ENCODE measurements around the gene TKT.

The TKT gene

DNA sequence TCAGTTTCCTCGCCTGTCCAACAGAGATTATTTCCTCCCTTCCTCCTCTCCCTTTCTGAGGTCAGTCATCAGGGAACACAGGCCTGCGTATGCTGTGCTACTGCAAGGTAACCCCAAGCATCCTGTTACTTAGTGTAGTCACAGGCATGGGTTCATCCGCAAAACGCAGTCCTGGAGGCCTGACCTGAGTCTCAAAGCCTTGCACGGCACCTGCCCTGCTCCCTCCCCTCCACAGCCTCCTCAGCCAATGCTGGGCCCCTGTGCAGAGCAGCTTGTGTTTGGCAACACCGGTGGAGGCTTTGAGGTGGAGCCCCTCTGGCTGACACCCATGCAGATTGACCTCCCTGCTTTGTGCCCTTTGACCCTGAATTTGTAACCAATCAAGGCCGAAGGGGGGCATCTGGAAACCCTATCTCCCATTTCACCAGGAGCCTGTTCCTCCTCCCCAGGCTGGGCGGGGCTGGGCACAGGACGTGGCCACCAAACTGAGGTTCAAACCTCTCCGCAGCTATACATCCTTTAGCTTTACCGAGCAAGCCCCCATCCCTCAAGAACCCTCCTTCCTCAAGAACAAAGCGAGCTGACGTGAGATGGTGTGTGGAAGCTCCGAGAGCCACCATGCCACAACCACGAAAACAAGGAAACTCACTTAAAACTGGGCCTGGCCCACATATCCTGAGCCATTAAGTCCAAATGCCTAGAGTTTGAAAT, 21.5 kb downstream of the TKT start:
- Histone ChIP-seq H3K4me1 (ENCODE audit: control insufficient read depth, insufficient read depth, low read depth, low read length) (peaks cover 50% of the 10 kb centered on the region), H3K4ac (ENCODE audit: low read depth in 1 of 2, low read length in 2 of 2) (no peak overlapping the region), H2BK15ac (ENCODE audit: low read depth, poor library complexity, severe bottlenecking) (no peak overlapping the region), H3K79me1 (replicated peaks; ENCODE audit: low read length, poor library complexity, severe bottlenecking) (peaks cover 45% of the 10 kb centered on the region), H3K27ac (ENCODE audit: low read length, poor library complexity, severe bottlenecking) (peak overlapping the region; percentile 18), H3K4me2 (ENCODE audit: low read length, poor library complexity, severe bottlenecking) (no peak overlapping the region), H4K91ac (ENCODE audit: low read length) (peak overlapping the region; percentile 2), H2BK120ac (ENCODE audit: low read depth, low read length) (no peak overlapping the region), H2AFZ (ENCODE audit: low read depth, low read length) (no peak overlapping the region), H3K14ac (ENCODE audit: low read length in 2 of 2) (no peak overlapping the region), H3K27me3 (ENCODE audit: control insufficient read depth in 1 of 2, insufficient read depth in 1 of 2, low read length in 2 of 2) (no peaks in the 10 kb centered on the region), H3K4me3 (ENCODE audit: insufficient read depth in 1 of 2, low read depth in 1 of 2, low read length in 2 of 2) (no peak overlapping the region), H3K36me3 (ENCODE audit: control insufficient read depth in 1 of 2, insufficient read depth in 2 of 2, low read depth in 1 of 2, low read length in 2 of 2) (peaks cover 79 to 91% of the 10 kb centered on the region in 2 experiments), H2AK5ac (ENCODE audit: low read length, severe bottlenecking) (peak overlapping the region; percentile 33), H2BK12ac (ENCODE audit: low read length in 2 of 2) (peak overlapping the region in 1 of 2 experiments; percentile 22), H3K18ac (ENCODE audit: low read depth in 1 of 2, low read length in 2 of 2) (peak overlapping the region in 1 of 2 experiments; percentile 48), H3K9ac (ENCODE audit: low read length) (peak overlapping the region; percentile 48), H2BK5ac (ENCODE audit: low read depth, low read length, poor library complexity, severe bottlenecking) (no peak overlapping the region), H3K23ac (ENCODE audit: low read length in 2 of 2) (no peak overlapping the region), H4K8ac (ENCODE audit: low read length) (peak overlapping the region; percentile 45), H3K9me3 (ENCODE audit: control insufficient read depth, low read length) (no peaks in the 10 kb centered on the region)
- WGBS: 92% methylated on average over 15 of the region's 15 CpGs
- no peak for DNase-seq

DNA sequence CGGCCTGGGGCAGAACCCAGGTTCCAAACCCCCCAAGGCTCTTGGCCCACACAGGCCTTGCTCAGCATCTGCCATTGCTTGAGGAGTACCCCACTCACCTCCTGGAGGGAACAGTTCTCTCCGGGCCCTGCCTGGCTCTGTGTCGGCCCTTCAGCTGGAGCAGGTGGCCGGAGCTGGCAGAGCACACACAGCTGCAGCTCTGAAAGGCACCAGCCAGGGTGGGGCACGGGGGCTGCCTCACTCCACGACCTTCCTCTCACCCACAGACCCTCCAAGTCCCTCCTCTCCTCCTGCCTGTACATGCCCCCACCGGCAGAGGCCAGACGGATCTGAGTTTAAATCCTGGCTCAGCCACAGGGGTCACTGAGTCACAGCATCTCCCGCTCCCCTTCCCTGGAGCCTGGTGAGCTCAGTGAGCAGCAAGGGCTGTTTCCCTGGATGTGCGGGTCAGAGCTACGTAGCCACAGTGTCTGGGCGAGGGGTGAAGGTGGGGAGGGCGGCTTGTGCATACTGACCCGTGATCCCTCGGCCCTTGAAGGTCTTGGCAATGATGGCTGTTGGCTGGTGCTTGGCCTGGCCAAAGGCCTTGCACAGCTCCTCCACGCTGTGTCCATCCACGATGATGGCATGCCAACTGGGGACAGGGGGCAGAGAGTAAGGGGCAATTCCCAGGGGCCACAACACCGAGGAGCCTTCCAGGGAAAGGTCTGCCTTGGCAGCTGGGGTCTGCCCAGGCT, 23.0 kb downstream of the TKT start:
- Histone ChIP-seq H3K9me3 (ENCODE audit: control insufficient read depth, low read length) (no peaks in the 10 kb centered on the region), H3K23ac (ENCODE audit: low read length in 2 of 2) (no peak overlapping the region), H2BK15ac (ENCODE audit: low read depth, poor library complexity, severe bottlenecking) (no peak overlapping the region), H3K4me1 (ENCODE audit: control insufficient read depth, insufficient read depth, low read depth, low read length) (peaks cover 41% of the 10 kb centered on the region), H2AK5ac (ENCODE audit: low read length, severe bottlenecking) (peak overlapping the region; percentile 67), H3K14ac (ENCODE audit: low read length in 2 of 2) (peak overlapping the region in 1 of 2 experiments; percentile 61), H3K36me3 (ENCODE audit: control insufficient read depth in 1 of 2, insufficient read depth in 2 of 2, low read depth in 1 of 2, low read length in 2 of 2) (peaks cover 86 to 96% of the 10 kb centered on the region in 2 experiments), H4K91ac (ENCODE audit: low read length) (no peak overlapping the region), H2BK5ac (ENCODE audit: low read depth, low read length, poor library complexity, severe bottlenecking) (no peak overlapping the region), H3K4me2 (ENCODE audit: low read length, poor library complexity, severe bottlenecking) (no peak overlapping the region), H2BK12ac (ENCODE audit: low read length in 2 of 2) (peak overlapping the region in 1 of 2 experiments; percentile 10), H3K27ac (ENCODE audit: low read length, poor library complexity, severe bottlenecking) (peak overlapping the region; percentile 56), H3K4ac (ENCODE audit: low read depth in 1 of 2, low read length in 2 of 2) (no peak overlapping the region), H3K4me3 (ENCODE audit: insufficient read depth in 1 of 2, low read depth in 1 of 2, low read length in 2 of 2) (no peak overlapping the region), H3K18ac (ENCODE audit: low read depth in 1 of 2, low read length in 2 of 2) (peak overlapping the region in 1 of 2 experiments; percentile 61), H3K27me3 (ENCODE audit: control insufficient read depth in 1 of 2, insufficient read depth in 1 of 2, low read length in 2 of 2) (no peaks in the 10 kb centered on the region), H3K9ac (ENCODE audit: low read length) (peak overlapping the region; percentile 48), H2BK120ac (ENCODE audit: low read depth, low read length) (no peak overlapping the region), H4K8ac (ENCODE audit: low read length) (peak overlapping the region; percentile 36), H2AFZ (ENCODE audit: low read depth, low read length) (no peak overlapping the region), H3K79me1 (replicated peaks; ENCODE audit: low read length, poor library complexity, severe bottlenecking) (peaks cover 58% of the 10 kb centered on the region)
- WGBS: 86% methylated on average over 18 of the region's 18 CpGs
- no peak for DNase-seq

GRCh38 chr3:53231532-53232511, 24.0 kb downstream of the TKT start:
- Histone ChIP-seq H3K4me3 (ENCODE audit: insufficient read depth in 1 of 2, low read depth in 1 of 2, low read length in 2 of 2) (no peak overlapping the region), H3K4me2 (ENCODE audit: low read length, poor library complexity, severe bottlenecking) (no peak overlapping the region), H3K36me3 (ENCODE audit: control insufficient read depth in 1 of 2, insufficient read depth in 2 of 2, low read depth in 1 of 2, low read length in 2 of 2) (peaks cover 96 to 99% of the 10 kb centered on the region in 2 experiments), H3K4ac (ENCODE audit: low read depth in 1 of 2, low read length in 2 of 2) (no peak overlapping the region), H3K79me1 (replicated peaks; ENCODE audit: low read length, poor library complexity, severe bottlenecking) (peaks cover 60% of the 10 kb centered on the region), H2BK12ac (ENCODE audit: low read length in 2 of 2) (no peak overlapping the region), H3K27ac (ENCODE audit: low read length, poor library complexity, severe bottlenecking) (no peak overlapping the region), H2BK5ac (ENCODE audit: low read depth, low read length, poor library complexity, severe bottlenecking) (no peak overlapping the region), H3K14ac (ENCODE audit: low read length in 2 of 2) (no peak overlapping the region), H3K9ac (ENCODE audit: low read length) (no peak overlapping the region), H3K23ac (ENCODE audit: low read length in 2 of 2) (no peak overlapping the region), H4K8ac (ENCODE audit: low read length) (no peak overlapping the region), H3K27me3 (ENCODE audit: control insufficient read depth in 1 of 2, insufficient read depth in 1 of 2, low read length in 2 of 2) (no peaks in the 10 kb centered on the region), H2AK5ac (ENCODE audit: low read length, severe bottlenecking) (no peak overlapping the region), H2BK120ac (ENCODE audit: low read depth, low read length) (no peak overlapping the region), H3K9me3 (ENCODE audit: control insufficient read depth, low read length) (no peaks in the 10 kb centered on the region), H4K91ac (ENCODE audit: low read length) (no peak overlapping the region), H3K4me1 (ENCODE audit: control insufficient read depth, insufficient read depth, low read depth, low read length) (peaks cover 39% of the 10 kb centered on the region), H2AFZ (ENCODE audit: low read depth, low read length) (no peak overlapping the region), H2BK15ac (ENCODE audit: low read depth, poor library complexity, severe bottlenecking) (no peak overlapping the region), H3K18ac (ENCODE audit: low read depth in 1 of 2, low read length in 2 of 2) (no peak overlapping the region)
- WGBS: 92% methylated on average over 13 of the region's 13 CpGs
- no peak for DNase-seq
